HCT116 (cell line): ENCODE measurements around the gene DIAPH3. TPM values are rescaled to one million over a fixed set of nuclear protein-coding genes. Genes with fewer than 3 reads are reported as not detected.

ENCODE experiments used
- ATAC-seq: fragments of 200-7000 bp; cut with Tn5 transposase; 2 replicates; pipeline ENCODE4 v1.9.1; 2020; ENCODE audit warnings: mild to moderate bottlenecking, moderate library complexity
- BruUV-seq: library from RNA; stranded (reverse); fragments of 400-500 nt; replicated peaks from 2 replicates; lab custom pipeline; 2021; lab: Mats Ljungman, UMichigan
- CTCF ChIA-PET: fragments of 300-600 bp; sonication (Branson Sonifier 250); formaldehyde crosslinking; loops from one replicate; lab custom pipeline; 2021; ENCODE audit warnings: antibody characterized with exemption; lab: Charles Lee
- POLR2A ChIA-PET: fragments of 300-600, 350-600 bp; sonication (Branson Sonifier 250); formaldehyde crosslinking; loops from one replicate; lab custom pipeline; 2021; ENCODE audit warnings: antibody characterized with exemption; lab: Charles Lee
- RAD21 ChIA-PET, 2 experiments: fragments of 300-600 bp; sonication (Branson Sonifier 250); formaldehyde crosslinking; loops; one replicate each; lab custom pipeline; 2023; ENCODE audit warnings: low total read pairs in 2 of 2; ENCODE audit not compliant: uncharacterized antibody in 2 of 2, unreplicated experiment in 2 of 2, low non-redundant PET in 1 of 2; lab: Charles Lee
- DNase-seq: peaks from one replicate; pipeline ENCODE4 v3.0.0-alpha.2; 2010; ENCODE audit warnings: low read depth, low spot score
- H2AFZ ChIP-seq: fragments of 200-600 bp; shearing (Covaris generic), sonication (generic); 2 replicates; pipeline ENCODE4 v1.6.1; 2017; ENCODE audit warnings: low read depth, mixed run types, mixed read lengths, antibody characterized with exemption, low read length; ENCODE audit not compliant: poor library complexity, severe bottlenecking
- H3K27ac ChIP-seq: 2 replicates; pipeline ENCODE4 v1.5.1; 2012; ENCODE audit warnings: low read depth, low read length
- H3K27me3 ChIP-seq: fragments of 200-600 bp; sonication (generic); 2 replicates; pipeline ENCODE4 v1.6.1; 2016; ENCODE audit warnings: mixed run types, low read length, mixed read lengths; ENCODE audit not compliant: insufficient read depth
- H3K36me3 ChIP-seq, 2 experiments: fragments of 200-500 bp in 1 of 2; fragments of 200-600 bp in 1 of 2; sonication (Bioruptor generic) in 1 of 2; sonication (generic) in 1 of 2; 2 replicates each; pipeline versions ENCODE4 v1.5.1 to v1.6.1; 2014 to 2016; ENCODE audit warnings: low read length in 2 of 2, inconsistent platforms in 1 of 2, mixed read lengths in 1 of 2, mixed run types in 1 of 2; ENCODE audit not compliant: insufficient read depth in 2 of 2, control insufficient read depth in 1 of 2
- H3K4me1 ChIP-seq, 2 experiments: fragments of 200-600 bp in 1 of 2; sonication (generic) in 1 of 2; 2 replicates each; pipeline versions ENCODE4 v1.5.1 to v1.6.1; 2012 to 2017; ENCODE audit warnings: low read length in 2 of 2, inconsistent platforms in 1 of 2, mild to moderate bottlenecking in 1 of 2, mixed read lengths in 1 of 2, mixed run types in 1 of 2, moderate library complexity in 1 of 2; ENCODE audit not compliant: insufficient read depth in 2 of 2, control insufficient read depth in 1 of 2
- H3K4me2 ChIP-seq: fragments of 200-600 bp; sonication (generic); 2 replicates; pipeline ENCODE4 v1.6.1; 2017; ENCODE audit warnings: mixed run types, low read length, mixed read lengths
- H3K4me3 ChIP-seq, 2 experiments: fragments of 200-600 bp in 1 of 2; sonication (generic) in 1 of 2; replicated peaks in 1 of 2; 2 replicates each; pipeline ENCODE4 v1.5.1; 2011 to 2016; ENCODE audit warnings: low read length in 2 of 2, control low read depth in 1 of 2, low read depth in 1 of 2, mild to moderate bottlenecking in 1 of 2, mixed read lengths in 1 of 2, mixed run types in 1 of 2
- H3K79me2 ChIP-seq: fragments of 200-600 bp; sonication (generic); 2 replicates; pipeline ENCODE4 v1.6.1; 2017; ENCODE audit warnings: mild to moderate bottlenecking, mixed run types, low read length, moderate library complexity, mixed read lengths; ENCODE audit not compliant: insufficient read depth
- H3K9ac ChIP-seq: fragments of 200-600 bp; sonication (generic); 2 replicates; pipeline ENCODE4 v1.6.1; 2016; ENCODE audit warnings: low read length, mixed read lengths
- H3K9me2 ChIP-seq: fragments of 200-600 bp; sonication (generic), shearing (Covaris generic); 2 replicates; pipeline ENCODE4 v1.6.1; 2017; ENCODE audit warnings: mixed run types, mild to moderate bottlenecking, moderate library complexity; ENCODE audit not compliant: insufficient read depth
- H3K9me3 ChIP-seq, 2 experiments: fragments of 200-500 bp in 1 of 2; fragments of 200-600 bp in 1 of 2; sonication (Bioruptor generic) in 1 of 2; sonication (generic) in 1 of 2; 2 replicates each; pipeline ENCODE4 v1.6.1; 2014 to 2017; ENCODE audit warnings: low read length in 2 of 2, mixed read lengths in 2 of 2, inconsistent platforms in 1 of 2, low read depth in 1 of 2, mild to moderate bottlenecking in 1 of 2, mixed run types in 1 of 2, moderate library complexity in 1 of 2; ENCODE audit not compliant: control insufficient read depth in 1 of 2, insufficient read depth in 1 of 2
- H4K20me1 ChIP-seq: fragments of 200-600 bp; sonication (generic), shearing (Covaris generic); 2 replicates; pipeline ENCODE4 v1.6.1; 2017; ENCODE audit warnings: mixed run types, mild to moderate bottlenecking, moderate library complexity; ENCODE audit not compliant: insufficient read depth
- ATF3 ChIP-seq: IDR thresholded peaks from 2 replicates; pipeline ENCODE4 v1.6.1; 2012
- CBX3 ChIP-seq: IDR thresholded peaks from 2 replicates; pipeline ENCODE4 v1.6.1; 2012; ENCODE audit warnings: low read depth
- EGR1 ChIP-seq: IDR thresholded peaks from 2 replicates; pipeline ENCODE4 v1.6.1; 2012; ENCODE audit warnings: low read depth
- EZH2phosphoT487 ChIP-seq: fragments of 200-600 bp; IDR thresholded peaks from 2 replicates; pipeline ENCODE4 v1.6.1; 2018; ENCODE audit warnings: antibody characterized with exemption, borderline replicate concordance
- FOSL1 ChIP-seq: IDR thresholded peaks from 2 replicates; pipeline ENCODE4 v1.6.1; 2012; ENCODE audit warnings: low read depth
- JUND ChIP-seq: IDR thresholded peaks from 2 replicates; pipeline ENCODE4 v1.6.1; 2012
- MAX ChIP-seq: IDR thresholded peaks from 2 replicates; pipeline ENCODE4 v1.6.1; 2012
- RAD21 ChIP-seq: IDR thresholded peaks from 2 replicates; pipeline ENCODE4 v1.6.1; 2012; ENCODE audit warnings: low read depth, mild to moderate bottlenecking
- REST ChIP-seq: IDR thresholded peaks from 2 replicates; pipeline ENCODE4 v1.6.1; 2012; ENCODE audit warnings: low read depth
- SIN3A ChIP-seq: IDR thresholded peaks from 2 replicates; pipeline ENCODE4 v1.6.1; 2012; ENCODE audit warnings: low read depth
- SP1 ChIP-seq: IDR thresholded peaks from 2 replicates; pipeline ENCODE4 v1.6.1; 2012; ENCODE audit warnings: low read depth
- SRF ChIP-seq: IDR thresholded peaks from 2 replicates; pipeline ENCODE4 v1.6.1; 2012; ENCODE audit warnings: low read depth
- TCF7L2 ChIP-seq: IDR thresholded peaks from 2 replicates; pipeline ENCODE4 v1.7.0; 2011; ENCODE audit warnings: borderline replicate concordance, inconsistent platforms; ENCODE audit not compliant: insufficient read depth, insufficient read length; ENCODE audit errors: extremely low read depth
- YY1 ChIP-seq: IDR thresholded peaks from 2 replicates; pipeline ENCODE4 v1.6.1; 2011; ENCODE audit warnings: low read length, low read depth, moderate library complexity, mild to moderate bottlenecking; ENCODE audit not compliant: insufficient replicate concordance; ENCODE audit errors: extremely low read depth
- intact Hi-C: fragments of 100-400 bp; cut with micrococcal nuclease; formaldehyde crosslinking; loops from 2 replicates; pipeline ENCODE4 v1.10.0; 2022
- total RNA-seq: library from RNA; stranded (reverse); gene quantifications from one replicate; pipeline ENCODE4 v1.2.1, GENCODE V29; 2021; ENCODE audit not compliant: unreplicated experiment

The DIAPH3 gene
- total RNA-seq, 1 experiment from 2014 or later, result 22.8 TPM

GRCh38 chr13:59787679-59788078 lies 376.0 kb downstream of the DIAPH3 start (continued):
- TF ChIP-seq SIN3A, result no peak
- TF ChIP-seq CBX3, result no peak
- no peak for TF ChIP-seq EGR1
- TF ChIP-seq YY1, result no peak
- TF ChIP-seq FOSL1, result no peak
- no peak for TF ChIP-seq JUND
- TF ChIP-seq TCF7L2, result no peak
- TF ChIP-seq REST, result no peak

- H2AFZ ChIP-seq, result no peak overlapping the region
- H3K9me2 ChIP-seq, result no peaks in the 10 kb centered on the region
- ATAC-seq, result no peak
- no peak overlapping the region for H3K27ac ChIP-seq
- H3K36me3 ChIP-seq, result no peaks in the 10 kb centered on the region
- H3K4me2 ChIP-seq, result no peak overlapping the region
- TF ChIP-seq SP1 (no peak), JUND (no peak), SRF (no peak), RAD21 (no peak), SIN3A (no peak), EZH2phosphoT487 (no peak), REST (no peak), ATF3 (no peak), EGR1 (no peak), MAX (no peak)
- ChIA-PET CTCF (interaction anchor here (1.8 kb wide), 1 partner anchor 11 kb away, joined by 10 read pairs; no protein-coding TSS in a partner anchor), RAD21 (no interaction called here), POLR2A (no interaction called here)
- no peaks in the 10 kb centered on the region for H3K4me1 ChIP-seq
- H3K9ac ChIP-seq, result no peak overlapping the region
- no TSS peak for BruUV-seq
- no peaks in the 10 kb centered on the region for H3K79me2 ChIP-seq
- DNase-seq, result no peak
- no peaks in the 10 kb centered on the region for H3K9me3 ChIP-seq
- no peak overlapping the region for H3K4me3 ChIP-seq
- H3K27me3 ChIP-seq, result no peaks in the 10 kb centered on the region
- H4K20me1 ChIP-seq, result no peaks in the 10 kb centered on the region
- intact Hi-C loops, result no loop called here
Measured at GRCh38 chr13:59782696-59783095, 381.0 kb downstream of the DIAPH3 start.
